GM21526 (cell line): ENCODE data around the gene RGS17.
"Not testable (repeated sequence)": the region's sequence is repeated elsewhere in the genome, so short reads cannot be mapped to it uniquely, and the experiment has no call there.

Experiments
- ATAC-seq: cut with Tn5 transposase; IDR thresholded peaks from one replicate; pipeline ENCODE4 v1.9.1; 2021; ENCODE audit warnings: moderate library complexity; ENCODE audit not compliant: unreplicated experiment, low FRiP score

RGS17 gene

GRCh38 chr6:153131037-153131981, at the start of gene RGS17:
Gene RGS17, minus strand, starts transcription at chr6:153131282. Its CDS starts 87,264 bp downstream, at chr6:153044018.
- peak; percentile 66 for ATAC-seq

GRCh38 chr6:153172815-153173214, 41.7 kb upstream of the RGS17 start:
- no peak for ATAC-seq

GRCh38 chr6:153170511-153170910, 39.4 kb upstream of the RGS17 start:
- ATAC-seq: no peak

GRCh38 chr6:153167907-153168306, 36.8 kb upstream of the RGS17 start:
- ATAC-seq: no peak

- ATAC-seq: no peak
Measured at GRCh38 chr6:153167061-153167891, 36.2 kb upstream of the RGS17 start.

- ATAC-seq: no peak
Measured at GRCh38 chr6:153162646-153163045, 31.6 kb upstream of the RGS17 start.

- no peak for ATAC-seq
Measured at GRCh38 chr6:153162172-153162571, 31.1 kb upstream of the RGS17 start.

GRCh38 chr6:153160221-153160620, 29.1 kb upstream of the RGS17 start:
- ATAC-seq: no peak

GRCh38 chr6:153150752-153151440, 19.8 kb upstream of the RGS17 start:
- ATAC-seq: no peak

GRCh38 chr6:153150371-153150751, 19.3 kb upstream of the RGS17 start:
- ATAC-seq: no peak

- no peak for ATAC-seq
Measured at GRCh38 chr6:153149891-153150290, 18.8 kb upstream of the RGS17 start.

- ATAC-seq: no peak
Measured at GRCh38 chr6:153146413-153146812, 15.3 kb upstream of the RGS17 start.

GRCh38 chr6:153145591-153145990, 14.5 kb upstream of the RGS17 start:
- no peak for ATAC-seq

- no peak for ATAC-seq
Measured at GRCh38 chr6:153143200-153143599, 12.1 kb upstream of the RGS17 start.

- ATAC-seq: no peak
Measured at GRCh38 chr6:153140299-153140698, 9.2 kb upstream of the RGS17 start.

GRCh38 chr6:153138930-153139329, 7.8 kb upstream of the RGS17 start:
- no peak for ATAC-seq

- ATAC-seq: no peak
Measured at GRCh38 chr6:153135681-153136080, 4.6 kb upstream of the RGS17 start.

- ATAC-seq: not testable (repeated sequence)
Measured at GRCh38 chr6:153133667-153134066, 2.6 kb upstream of the RGS17 start.

- ATAC-seq: peak; percentile 10
Measured at GRCh38 chr6:153130515-153131036, 506 bp downstream of the RGS17 start.

- no peak for ATAC-seq
Measured at GRCh38 chr6:153129873-153130514, 1.1 kb downstream of the RGS17 start.
